ENCODE results near the gene WDR49.

The WDR49 gene

DNA sequence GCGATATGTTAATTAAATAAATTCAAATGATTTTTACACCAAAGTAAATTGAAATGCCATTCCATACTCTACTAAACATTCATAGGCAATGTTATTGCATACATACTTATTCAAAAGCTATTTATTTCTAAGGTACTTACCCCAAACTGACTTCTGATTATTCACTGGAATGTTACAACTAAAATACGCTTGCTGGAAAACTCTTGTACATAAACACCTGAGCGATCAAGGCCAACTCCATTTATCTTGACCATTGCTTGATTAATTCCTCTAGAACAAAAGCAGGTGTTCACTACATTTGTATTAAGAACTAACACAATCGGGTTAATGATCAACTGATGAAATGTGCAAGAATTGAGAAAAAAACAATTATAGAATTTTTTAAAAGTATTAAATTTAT, 179.9 kb downstream of the WDR49 start, which contains the start of gene SERPINI2:
Gene SERPINI2, minus strand, starts transcription at position 180 of the 400 bp plus-strand sequence. CDS start 2,208 bp downstream, outside the sequence.
- no peak for DNase-seq
- Histone ChIP-seq H3K36me3 (replicated peaks) (no peaks in the 10 kb centered on the region), H3K27me3 (replicated peaks) (no peaks in the 10 kb centered on the region), H3K27ac (no peak within 1 kb of the TSS), H3K4me3 (ENCODE audit: low read depth, low read length) (no peak within 1 kb of the TSS)
- in situ Hi-C loops (cut with HindIII; ENCODE audit: low pct_ligation_motif_present, low sequenced_read_pairs) = no loop called here
- TF ChIP-seq, protein P1, sequence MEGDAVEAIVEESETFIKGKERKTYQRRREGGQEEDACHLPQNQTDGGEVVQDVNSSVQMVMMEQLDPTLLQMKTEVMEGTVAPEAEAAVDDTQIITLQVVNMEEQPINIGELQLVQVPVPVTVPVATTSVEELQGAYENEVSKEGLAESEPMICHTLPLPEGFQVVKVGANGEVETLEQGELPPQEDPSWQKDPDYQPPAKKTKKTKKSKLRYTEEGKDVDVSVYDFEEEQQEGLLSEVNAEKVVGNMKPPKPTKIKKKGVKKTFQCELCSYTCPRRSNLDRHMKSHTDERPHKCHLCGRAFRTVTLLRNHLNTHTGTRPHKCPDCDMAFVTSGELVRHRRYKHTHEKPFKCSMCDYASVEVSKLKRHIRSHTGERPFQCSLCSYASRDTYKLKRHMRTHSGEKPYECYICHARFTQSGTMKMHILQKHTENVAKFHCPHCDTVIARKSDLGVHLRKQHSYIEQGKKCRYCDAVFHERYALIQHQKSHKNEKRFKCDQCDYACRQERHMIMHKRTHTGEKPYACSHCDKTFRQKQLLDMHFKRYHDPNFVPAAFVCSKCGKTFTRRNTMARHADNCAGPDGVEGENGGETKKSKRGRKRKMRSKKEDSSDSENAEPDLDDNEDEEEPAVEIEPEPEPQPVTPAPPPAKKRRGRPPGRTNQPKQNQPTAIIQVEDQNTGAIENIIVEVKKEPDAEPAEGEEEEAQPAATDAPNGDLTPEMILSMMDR (IDR thresholded peaks at IDR 0.05; ENCODE audit: low read depth, low read length, missing control alignments) = no peak

DNA sequence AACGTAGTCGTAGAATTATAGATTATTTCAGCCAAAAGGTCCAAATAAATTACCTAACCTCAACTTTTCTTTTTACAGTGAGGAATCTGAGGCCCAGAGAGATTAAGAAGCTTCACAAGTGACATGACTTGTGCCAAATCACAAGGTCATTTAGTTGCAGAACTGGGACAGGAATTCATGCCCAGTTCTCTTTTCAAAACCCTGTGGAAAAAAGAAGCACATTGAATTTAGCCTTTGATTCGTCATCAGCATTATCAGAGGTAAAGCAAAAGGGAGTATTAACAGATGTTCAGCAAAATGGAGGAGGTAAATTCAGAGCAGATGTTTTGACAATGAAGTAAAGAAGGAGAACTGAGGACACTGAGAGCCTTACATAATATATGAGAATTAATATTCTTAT, 184.4 kb downstream of the WDR49 start:
- no peaks in the 10 kb centered on the region for H3K27me3 ChIP-seq (replicated peaks)
- H3K4me3 ChIP-seq (ENCODE audit: low read depth, low read length) = no peak overlapping the region
- no peak overlapping the region for H3K27ac ChIP-seq
- in situ Hi-C loops (cut with HindIII; ENCODE audit: low pct_ligation_motif_present, low sequenced_read_pairs) = no loop called here
- no peaks in the 10 kb centered on the region for H3K36me3 ChIP-seq (replicated peaks)
- TF ChIP-seq, protein P1 (IDR thresholded peaks at IDR 0.05; ENCODE audit: low read depth, low read length, missing control alignments) = no peak
- DNase-seq = no peak

DNA sequence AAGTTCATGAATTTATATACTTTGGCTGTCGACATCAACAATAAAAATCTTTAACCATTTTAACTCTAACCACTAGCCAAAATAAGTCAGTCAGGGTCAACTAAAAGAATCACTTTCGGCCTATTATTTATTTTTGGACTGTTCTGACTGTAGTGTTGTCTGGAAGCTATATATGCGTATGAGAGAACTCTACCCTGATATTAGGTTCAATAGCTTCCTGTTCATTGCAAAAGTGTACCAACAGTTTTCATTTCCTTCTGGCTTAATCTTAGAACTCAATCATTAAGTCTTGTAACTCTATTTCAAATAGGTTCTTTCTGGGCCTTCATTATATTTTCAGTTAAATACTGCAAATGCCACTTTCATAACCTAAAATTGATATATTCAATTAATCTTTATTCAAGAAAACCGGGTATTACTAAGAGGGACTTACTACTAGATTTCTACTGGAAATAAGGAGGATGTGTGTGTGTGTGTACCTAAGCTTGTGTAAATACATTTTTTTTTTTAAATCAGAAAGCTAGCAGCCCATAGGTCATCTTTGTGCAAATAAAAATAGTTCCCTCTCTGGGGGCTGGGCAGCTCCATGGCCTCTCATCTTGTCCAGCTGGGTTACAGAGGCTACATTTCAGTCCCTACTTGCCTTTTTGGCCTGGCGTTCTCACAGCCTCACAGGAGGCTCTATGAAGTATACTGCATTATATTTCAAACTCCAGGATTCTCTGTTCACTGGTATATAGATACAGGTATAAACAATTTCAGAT, 185.7 kb downstream of the WDR49 start:
- no peaks in the 10 kb centered on the region for H3K36me3 ChIP-seq (replicated peaks)
- no peaks in the 10 kb centered on the region for H3K27me3 ChIP-seq (replicated peaks)
- DNase-seq = no peak
- no peak overlapping the region for H3K4me3 ChIP-seq (ENCODE audit: low read depth, low read length)
- TF ChIP-seq, protein P1 (IDR thresholded peaks at IDR 0.05; ENCODE audit: low read depth, low read length, missing control alignments) = no peak
- no peak overlapping the region for H3K27ac ChIP-seq
- in situ Hi-C loops (cut with HindIII; ENCODE audit: low pct_ligation_motif_present, low sequenced_read_pairs) = no loop called here

DNA sequence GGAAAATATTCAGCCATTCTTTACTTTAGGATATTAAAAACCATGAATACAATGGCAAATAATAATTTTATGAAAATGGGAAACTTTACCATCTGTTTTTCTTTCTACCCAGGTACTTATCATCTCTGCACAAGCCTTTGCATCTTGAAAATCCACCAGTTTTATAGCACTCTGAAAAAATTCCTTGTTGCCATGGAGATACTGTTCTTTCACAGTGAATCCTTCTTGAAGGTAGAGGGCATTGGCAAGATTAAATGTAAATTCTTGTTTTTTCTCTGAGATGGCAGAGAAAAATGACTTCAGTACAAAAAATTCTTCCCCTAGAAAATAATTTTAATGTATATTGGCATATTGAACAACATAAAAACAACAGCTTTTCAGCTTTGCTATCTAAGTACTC, 186.8 kb downstream of the WDR49 start:
- in situ Hi-C loops (cut with HindIII; ENCODE audit: low pct_ligation_motif_present, low sequenced_read_pairs) = no loop called here
- Histone ChIP-seq H3K4me3 (ENCODE audit: low read depth, low read length) (no peak overlapping the region), H3K27me3 (replicated peaks) (no peaks in the 10 kb centered on the region), H3K36me3 (replicated peaks) (no peaks in the 10 kb centered on the region), H3K27ac (no peak overlapping the region)
- TF ChIP-seq, protein P1 (IDR thresholded peaks at IDR 0.05; ENCODE audit: low read depth, low read length, missing control alignments) = no peak
- no peak for DNase-seq

DNA sequence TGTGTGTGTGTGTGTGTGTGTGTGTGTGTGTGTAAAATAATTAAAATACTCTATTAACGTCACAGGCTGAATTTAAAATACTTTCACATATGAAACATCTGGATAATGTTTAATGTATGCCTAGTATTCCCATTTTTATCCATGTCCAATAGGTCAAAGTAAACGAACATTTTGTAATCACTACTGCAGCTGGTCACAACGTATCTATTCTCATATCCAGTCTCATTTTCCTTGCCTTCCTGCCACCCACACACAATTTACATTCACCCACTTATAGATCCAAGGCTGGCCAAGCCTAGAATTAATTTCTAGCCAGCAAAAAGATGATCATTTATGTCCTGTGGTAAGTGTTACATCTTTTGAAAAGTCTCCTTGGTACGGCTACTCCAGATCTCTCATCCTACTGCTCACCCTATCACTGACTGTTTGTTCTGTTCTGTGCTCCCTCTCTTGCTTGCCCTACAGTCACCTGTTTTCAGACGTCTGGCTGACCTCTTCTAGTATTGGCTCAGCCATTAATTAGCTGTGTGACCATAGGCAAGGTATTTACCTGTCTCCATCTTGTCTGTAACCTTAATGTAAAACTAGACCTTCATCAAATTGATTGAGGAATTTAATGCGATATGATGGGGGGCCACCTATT, 197.5 kb downstream of the WDR49 start:
- Histone ChIP-seq H3K27me3 (replicated peaks) (no peaks in the 10 kb centered on the region), H3K4me3 (ENCODE audit: low read depth, low read length) (no peak overlapping the region), H3K36me3 (replicated peaks) (no peaks in the 10 kb centered on the region), H3K27ac (no peak overlapping the region)
- TF ChIP-seq, protein P1 (IDR thresholded peaks at IDR 0.05; ENCODE audit: low read depth, low read length, missing control alignments) = no peak
- in situ Hi-C loops (cut with HindIII; ENCODE audit: low pct_ligation_motif_present, low sequenced_read_pairs) = no loop called here
- DNase-seq = no peak

Data from brain microvascular endothelial cell (primary cell).